ENCODE measurements around the gene CPED1. TPM values are rescaled to one million over a fixed set of nuclear protein-coding genes. Genes with fewer than 3 reads are reported as not detected.
A peak's percentile ranks its signal among the peaks of the same experiment; 100 is the strongest.

The CPED1 gene
- total and polyA plus RNA-seq, 7 donors = 1.2 to 120 (median 79.6) TPM

- intact Hi-C loops (cut with DNase I) = no loop called here
- no peaks in the 10 kb centered on the region for H3K36me3 ChIP-seq
- H3K4me1 ChIP-seq = peaks cover 0 to 10% (median 4%) of the 10 kb centered on the region in 4 donors
- H3K9me3 ChIP-seq = no peaks in the 10 kb centered on the region
- TF ChIP-seq EP300 (IDR thresholded peaks at IDR 0.05) (no peak), CTCF (IDR thresholded peaks at IDR 0.05) (no peak), POLR2A (IDR thresholded peaks at IDR 0.05) (no peak), POLR2AphosphoS5 (IDR thresholded peaks at IDR 0.05) (no peak)
- no peak for DNase-seq
- H3K27ac ChIP-seq = peak overlapping the region in 1 of 4 donors; percentile 13
- H3K4me3 ChIP-seq = no peak overlapping the region
- WGBS, 2 donors = 83 to 91% methylated on average over 3 of the region's 3 CpGs
- no peaks in the 10 kb centered on the region for H3K27me3 ChIP-seq
These were observed 87.4 kb downstream of the CPED1 start for GRCh38 chr7:121075952-121076349.

GRCh38 chr7:121076350-121077164 is 88.0 kb downstream of the CPED1 start:
- intact Hi-C loops (cut with DNase I) = no loop called here
- no peaks in the 10 kb centered on the region for H3K27me3 ChIP-seq
- H3K4me3 ChIP-seq = no peak overlapping the region
- H3K9me3 ChIP-seq = no peaks in the 10 kb centered on the region
- peaks cover 0 to 13% (median 6%) of the 10 kb centered on the region in 4 donors for H3K4me1 ChIP-seq
- H3K36me3 ChIP-seq = no peaks in the 10 kb centered on the region
- peak overlapping the region in 2 of 4 donors; percentile 11 to 13 for H3K27ac ChIP-seq
- WGBS, 2 donors = 83 to 86% methylated on average over 3 of the region's 3 CpGs
- DNase-seq = no peak
- TF ChIP-seq POLR2AphosphoS5 (IDR thresholded peaks at IDR 0.05) (no peak), POLR2A (IDR thresholded peaks at IDR 0.05) (no peak), CTCF (IDR thresholded peaks at IDR 0.05) (no peak), EP300 (IDR thresholded peaks at IDR 0.05) (no peak)

GRCh38 chr7:121077165-121077630 is 88.7 kb downstream of the CPED1 start:
- TF ChIP-seq POLR2A (IDR thresholded peaks at IDR 0.05) (no peak), POLR2AphosphoS5 (IDR thresholded peaks at IDR 0.05) (no peak), CTCF (IDR thresholded peaks at IDR 0.05) (no peak), EP300 (IDR thresholded peaks at IDR 0.05) (no peak)
- peaks cover 0 to 17% (median 8%) of the 10 kb centered on the region in 4 donors for H3K4me1 ChIP-seq
- no peaks in the 10 kb centered on the region for H3K27me3 ChIP-seq
- peak overlapping the region in 1 of 4 donors; percentile 13 for H3K27ac ChIP-seq
- H3K4me3 ChIP-seq = no peak overlapping the region
- H3K9me3 ChIP-seq = no peaks in the 10 kb centered on the region
- no peak for DNase-seq
- intact Hi-C loops (cut with DNase I) = no loop called here
- no peaks in the 10 kb centered on the region for H3K36me3 ChIP-seq

- TF ChIP-seq CTCF (IDR thresholded peaks at IDR 0.05) = no peak
- H3K36me3 ChIP-seq = no peaks in the 10 kb centered on the region
- peaks cover 0 to 27% (median 16%) of the 10 kb centered on the region in 4 donors for H3K4me1 ChIP-seq
- 97 to 99% methylated on average over 2 of the region's 2 CpGs for WGBS, 2 donors
- DNase-seq = no peak
- H3K27me3 ChIP-seq = no peaks in the 10 kb centered on the region
- no peak overlapping the region for H3K27ac ChIP-seq
- no peak overlapping the region for H3K4me3 ChIP-seq
- intact Hi-C loops (cut with DNase I) = no loop called here
- no peaks in the 10 kb centered on the region for H3K9me3 ChIP-seq
These were observed 90.3 kb downstream of the CPED1 start for GRCh38 chr7:121078701-121079227.
